HPDE6-E6E7 (cell line): ENCODE data around the gene ZFHX3.

Source experiments
- DNase-seq: peaks from one replicate; pipeline ENCODE4 v3.0.0; 2011; ENCODE audit warnings: missing footprints; ENCODE audit errors: extremely low spot score

ZFHX3 gene

DNA sequence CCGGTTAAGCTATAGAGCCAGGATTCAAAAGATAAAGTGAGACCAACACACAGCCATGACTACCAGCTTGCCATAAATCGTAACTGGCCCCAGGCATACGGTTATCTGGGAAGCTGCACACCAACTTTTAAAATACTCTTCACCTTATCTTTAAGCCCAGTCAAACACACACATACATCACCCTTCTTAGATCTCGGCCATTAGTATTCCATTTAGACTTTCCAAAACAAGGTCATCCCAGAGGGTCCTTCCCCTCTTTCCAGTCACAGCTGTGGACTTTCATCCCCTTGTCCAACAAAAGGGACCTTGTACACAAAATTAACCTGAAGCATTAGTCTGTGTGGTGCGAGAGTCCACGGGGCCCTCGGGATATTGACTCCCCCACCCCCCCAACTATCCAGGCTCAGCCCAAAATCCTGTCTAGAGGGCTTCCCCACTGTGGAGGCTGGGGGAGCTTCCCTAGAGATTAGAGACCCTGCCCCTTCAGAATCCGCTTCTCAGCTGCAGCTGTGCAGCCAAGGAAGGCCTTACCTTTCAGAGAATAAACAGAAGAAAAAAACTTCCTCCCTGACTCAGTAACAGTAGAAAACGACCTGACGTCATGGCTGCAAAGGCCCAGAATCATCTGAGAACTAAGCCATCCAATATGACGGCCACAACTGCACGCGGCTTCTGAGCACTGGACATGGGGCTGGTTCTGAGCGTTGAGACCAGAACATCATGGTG is 9.9 kb downstream of the ZFHX3 start:
- no peak for DNase-seq

GRCh38 chr16:73037331-73037745 is 10.6 kb downstream of the ZFHX3 start:
- no peak for DNase-seq

DNA sequence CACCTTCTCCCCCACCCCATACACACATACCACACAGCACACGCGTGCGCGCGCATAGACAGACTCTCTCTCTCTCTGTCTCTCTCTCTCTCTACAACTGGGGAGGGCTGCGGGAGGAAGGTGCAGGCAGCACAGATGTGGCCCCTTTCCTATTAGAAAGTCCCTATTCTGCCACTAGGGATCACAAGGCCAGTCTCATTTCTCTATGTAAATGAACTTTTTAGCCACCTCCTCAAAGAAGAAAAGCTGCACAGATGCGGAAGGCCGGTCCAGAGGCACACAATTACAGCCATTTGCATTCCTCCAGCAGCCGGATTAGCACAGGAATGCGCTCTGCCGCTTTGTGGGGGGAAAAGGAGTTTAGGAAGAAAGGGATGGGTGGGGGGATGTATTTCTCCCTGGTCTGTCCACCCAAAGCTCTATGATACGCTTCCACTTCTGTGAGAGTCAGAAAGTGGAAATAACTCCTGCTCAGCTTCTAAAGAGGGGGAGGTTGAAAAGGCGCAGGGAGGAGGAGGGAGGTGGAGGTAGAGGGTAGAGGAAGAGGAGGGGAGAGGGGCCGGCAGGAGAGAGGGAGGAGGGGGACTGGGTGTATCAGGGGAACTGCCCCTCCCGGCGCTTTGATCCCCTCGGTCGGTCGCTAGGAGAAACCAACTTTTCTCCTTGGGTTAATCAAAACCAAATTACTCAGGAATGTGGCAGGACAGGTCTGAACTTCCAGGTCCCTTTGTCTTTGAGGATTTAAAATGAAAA is 11.7 kb downstream of the ZFHX3 start:
- DNase-seq = no peak

- no peak for DNase-seq
Observed at GRCh38 chr16:73034374-73034773, 13.6 kb downstream of the ZFHX3 start.

DNA sequence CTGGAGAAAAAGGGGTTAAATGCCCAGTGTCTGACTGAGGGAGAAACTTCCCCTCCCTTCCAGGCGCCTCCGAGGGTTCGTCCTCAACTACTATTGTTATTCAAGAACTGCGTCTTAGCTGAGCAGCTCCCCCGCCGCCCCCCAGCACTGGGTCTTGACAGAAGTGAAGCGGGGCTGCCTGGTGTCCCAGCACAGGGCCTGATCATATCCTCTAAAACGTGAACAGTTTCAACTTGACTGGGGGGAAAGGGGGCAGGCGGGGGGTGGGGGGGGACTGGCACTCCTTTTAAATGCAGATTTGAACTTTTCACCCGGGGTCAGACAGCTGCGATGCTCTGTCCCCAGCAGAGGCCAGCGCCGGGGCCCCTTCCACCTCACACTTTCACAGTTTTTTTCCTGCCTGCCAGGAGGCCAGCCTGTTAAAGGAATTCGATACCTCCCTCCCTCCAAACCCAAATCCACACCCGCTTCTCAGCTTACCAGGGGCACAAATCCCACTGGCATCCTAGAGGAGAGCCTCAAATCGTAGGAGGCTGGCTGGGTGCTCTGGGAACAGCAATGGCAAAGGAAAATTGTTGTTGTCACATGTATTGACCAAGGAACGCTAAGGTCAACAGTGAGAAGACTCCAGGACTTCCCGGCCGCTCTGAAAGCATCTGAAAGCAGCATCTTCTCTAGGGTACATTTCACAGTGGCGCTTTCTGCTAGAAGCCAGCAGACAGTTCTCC is 14.5 kb downstream of the ZFHX3 start:
- DNase-seq = no peak

DNA sequence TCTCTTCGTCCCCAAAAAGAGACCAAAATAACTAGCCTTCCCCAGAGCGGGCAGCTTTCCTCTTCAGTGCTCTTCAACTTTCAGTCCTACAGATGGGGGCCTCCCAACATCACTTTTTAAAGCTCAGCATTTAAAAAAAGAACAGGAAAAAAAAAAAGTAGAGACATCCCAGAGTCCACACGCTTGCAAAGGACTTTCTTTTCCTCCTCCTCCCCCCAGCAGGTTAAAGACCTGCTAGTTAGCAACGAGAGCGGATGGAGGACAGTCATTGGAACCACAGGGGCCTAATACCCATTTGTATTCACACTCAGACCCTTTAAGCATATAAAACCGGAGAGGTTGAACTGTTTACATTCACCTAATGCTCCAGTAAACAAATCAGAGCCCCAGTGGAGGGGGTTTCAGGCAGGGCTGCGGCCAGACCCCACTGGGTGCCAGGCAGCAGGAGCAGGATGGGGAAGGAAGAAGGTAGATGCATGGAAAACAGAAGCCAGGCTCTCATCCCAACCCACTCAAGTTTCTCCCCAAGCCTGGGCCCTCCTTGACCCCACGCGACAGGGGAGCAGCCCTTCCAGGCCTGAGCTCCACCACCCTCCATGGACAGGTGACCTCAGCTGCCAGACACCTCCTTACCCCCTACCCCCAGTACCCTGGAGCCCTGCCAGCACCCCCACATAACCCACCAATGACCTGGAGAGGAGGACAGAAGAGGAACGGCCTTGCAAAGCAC is 15.2 kb downstream of the ZFHX3 start:
- DNase-seq = no peak

DNA sequence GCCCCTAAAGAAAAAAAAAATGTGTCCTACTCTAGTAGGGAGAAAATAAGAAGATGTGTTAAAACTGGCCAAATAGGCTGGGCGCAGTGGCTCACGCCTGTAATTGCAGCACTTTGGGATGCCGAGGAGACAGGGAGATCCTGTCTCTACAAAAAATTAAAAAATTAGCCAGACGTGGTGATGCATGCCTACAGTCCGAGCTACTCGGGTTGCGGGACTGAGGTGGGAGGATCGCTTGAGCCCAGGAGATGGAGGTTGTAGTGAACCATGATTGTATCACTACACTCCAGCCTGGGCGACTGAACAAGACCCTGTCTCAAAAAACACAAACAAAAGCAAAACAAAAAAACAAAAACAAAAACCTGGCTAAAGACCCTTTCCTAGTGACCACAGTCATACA is 15.9 kb downstream of the ZFHX3 start:
- DNase-seq = no peak

DNA sequence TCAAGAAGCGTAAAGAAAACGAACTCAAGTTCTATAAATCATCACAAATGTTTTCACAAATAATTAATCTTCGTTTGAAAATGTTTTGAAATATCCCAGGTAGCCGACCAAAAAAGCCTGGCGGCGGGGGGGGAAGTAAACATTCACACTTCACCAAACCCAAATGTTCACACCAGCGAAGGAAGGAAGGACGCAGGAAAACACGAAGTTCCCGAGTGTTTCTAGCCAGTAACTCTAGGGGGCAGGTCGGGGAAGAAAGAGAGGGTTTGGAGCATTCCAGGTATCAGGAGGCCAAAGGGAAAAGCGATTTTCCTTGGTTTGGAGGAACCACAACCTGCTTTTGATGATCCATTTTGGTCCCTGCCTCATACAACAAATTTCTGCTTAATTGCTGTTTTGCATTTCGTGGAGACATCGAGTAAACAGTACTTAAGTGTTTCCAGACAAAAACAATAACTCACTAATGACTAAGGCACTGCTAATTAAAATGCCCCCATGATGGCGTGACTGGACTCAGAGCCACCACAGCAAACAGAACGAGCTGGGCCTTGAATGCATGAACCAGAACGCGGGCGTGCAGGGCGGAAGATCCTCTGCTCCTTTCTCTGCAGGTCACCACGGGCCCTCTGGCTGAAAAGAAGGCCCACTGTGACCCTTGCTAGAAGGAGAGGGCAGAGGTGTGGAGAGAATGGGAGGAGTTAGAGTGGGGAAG is 16.6 kb downstream of the ZFHX3 start:
- DNase-seq = no peak

DNA sequence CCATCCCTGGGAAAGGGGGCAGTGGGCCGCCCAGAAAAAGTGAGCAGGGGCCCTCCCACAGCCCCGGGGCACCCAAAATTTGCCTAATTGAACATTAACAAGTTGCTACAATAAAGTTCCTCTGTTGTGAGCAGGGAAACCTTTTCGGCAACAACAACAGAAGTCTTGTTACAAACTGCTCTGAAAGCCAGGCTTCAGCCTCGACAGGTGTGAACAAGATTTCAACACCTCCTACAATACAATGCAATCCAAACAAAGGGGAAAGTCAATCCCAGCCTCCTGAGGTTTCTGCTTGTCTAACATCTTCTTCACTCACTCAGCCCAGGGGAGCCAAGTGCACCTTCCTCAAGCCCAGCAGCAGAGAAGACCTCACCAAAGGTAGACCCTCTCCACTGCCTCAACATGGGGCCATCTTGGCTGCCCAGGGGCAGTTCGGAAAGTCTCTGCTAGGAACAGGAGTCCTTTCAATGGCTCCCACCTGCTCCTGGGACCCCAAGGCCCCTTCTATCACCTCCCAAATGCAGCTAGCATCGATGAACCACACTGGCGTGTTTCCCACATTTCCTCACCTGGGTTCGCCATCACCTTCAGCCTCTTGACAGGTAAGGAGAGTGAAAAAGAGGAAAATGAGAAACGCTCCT is 19.1 kb downstream of the ZFHX3 start:
- DNase-seq = no peak

DNA sequence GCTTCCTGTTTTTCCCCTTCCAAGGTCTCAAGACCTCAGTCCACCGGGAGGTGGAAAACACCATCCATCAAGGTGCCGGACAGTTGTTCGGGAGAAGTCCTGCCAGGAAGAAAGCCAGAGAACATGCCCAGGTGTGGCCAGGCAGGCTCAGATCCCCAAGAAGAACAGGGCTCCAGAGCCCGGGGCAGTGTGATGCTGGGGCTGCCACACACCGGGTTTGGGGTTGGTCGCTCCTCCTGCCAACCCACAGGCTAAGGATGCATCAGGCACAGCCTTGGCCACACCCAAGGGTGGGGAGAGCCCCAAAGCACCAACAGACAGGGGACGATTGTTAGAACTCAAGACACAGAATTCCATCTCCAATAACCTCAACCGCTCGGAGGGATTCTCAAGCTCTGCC is 19.7 kb downstream of the ZFHX3 start:
- no peak for DNase-seq

- DNase-seq = no peak
Observed at GRCh38 chr16:73027685-73028111, 20.2 kb downstream of the ZFHX3 start.

DNA sequence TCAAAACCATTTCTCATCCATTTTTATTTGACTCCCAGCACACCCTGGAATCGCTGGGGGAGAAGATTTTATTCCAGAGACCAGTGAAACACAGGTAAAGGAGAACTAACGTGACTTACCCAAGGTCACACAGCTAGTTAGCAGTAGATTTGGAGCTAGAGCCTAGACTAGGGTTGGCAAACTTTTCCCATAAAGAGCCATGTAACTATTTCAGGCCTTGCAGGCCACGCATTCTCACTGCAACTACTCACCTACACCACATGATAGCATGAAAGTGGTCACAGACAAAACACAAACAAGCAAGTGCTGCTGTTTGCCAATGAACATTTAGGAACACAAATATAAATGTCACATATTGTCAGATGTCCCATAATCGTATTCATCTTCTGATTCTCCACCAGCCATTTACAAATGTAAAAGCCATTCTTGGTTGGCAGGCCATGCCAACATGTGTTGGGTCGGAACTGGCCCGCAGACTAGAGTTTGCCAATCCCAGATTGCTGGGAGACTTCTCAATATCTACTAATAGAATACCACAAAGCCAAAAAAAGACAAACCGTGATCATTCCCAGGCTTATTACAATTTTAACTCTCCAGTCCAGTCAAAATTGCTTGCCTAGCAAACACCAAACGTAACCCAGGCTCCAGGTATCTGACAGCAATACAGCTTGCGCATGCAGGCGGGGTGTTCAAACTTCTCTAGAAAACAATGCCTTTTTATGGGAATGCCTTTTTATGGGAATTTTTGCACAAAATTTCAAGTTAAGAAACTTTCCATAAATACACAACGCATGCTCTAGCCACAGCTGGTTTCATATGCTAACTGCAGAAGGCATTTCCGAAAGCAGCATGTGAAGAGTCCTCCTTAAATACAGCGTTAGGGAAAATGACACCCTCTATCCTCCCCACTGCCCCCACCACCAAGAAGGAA is 20.9 kb downstream of the ZFHX3 start:
- DNase-seq = no peak

GRCh38 chr16:73025856-73026210 is 22.1 kb downstream of the ZFHX3 start:
- no peak for DNase-seq

GRCh38 chr16:73025151-73025855 is 22.6 kb downstream of the ZFHX3 start:
- DNase-seq = no peak

- DNase-seq = no peak
Observed at GRCh38 chr16:73024571-73025105, 23.3 kb downstream of the ZFHX3 start.

DNA sequence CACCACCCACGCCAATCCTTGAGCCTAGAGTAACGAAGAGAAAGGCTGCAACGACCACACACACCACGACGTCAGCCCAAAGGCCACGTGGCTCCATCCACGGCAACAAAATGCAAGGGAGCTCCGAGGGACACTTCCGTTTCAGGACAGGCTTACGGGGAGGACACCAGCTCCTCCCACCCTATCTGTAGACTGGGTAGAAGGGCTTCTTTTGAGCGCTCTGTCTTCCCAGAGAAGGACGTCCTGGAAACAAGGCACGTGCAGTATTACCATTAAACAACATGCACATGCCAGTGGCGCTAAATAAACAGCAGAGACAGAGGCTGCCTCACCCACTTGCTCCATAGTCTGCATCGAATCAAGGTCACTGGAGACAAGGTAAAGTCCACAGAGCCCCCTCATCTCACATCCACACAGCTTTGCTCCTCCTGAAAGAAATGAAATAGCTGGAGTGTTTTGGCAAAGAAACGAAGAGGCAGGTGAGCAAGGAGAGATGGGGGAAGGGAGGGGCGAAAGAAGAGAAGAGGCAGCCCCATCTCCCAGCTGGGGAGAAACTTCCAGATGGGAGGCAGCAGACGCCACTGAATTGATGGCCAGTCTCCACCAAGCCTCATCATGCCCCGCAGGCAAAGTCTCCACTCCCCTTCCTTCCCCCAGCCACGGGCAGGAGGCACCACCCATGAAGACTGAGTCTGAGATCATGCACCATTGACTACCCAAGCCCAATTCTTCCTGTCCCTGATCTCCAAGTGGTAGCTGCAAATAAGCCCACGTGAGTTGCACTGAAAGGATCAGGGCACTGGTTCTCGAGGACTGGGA is 24.0 kb downstream of the ZFHX3 start:
- no peak for DNase-seq

DNA sequence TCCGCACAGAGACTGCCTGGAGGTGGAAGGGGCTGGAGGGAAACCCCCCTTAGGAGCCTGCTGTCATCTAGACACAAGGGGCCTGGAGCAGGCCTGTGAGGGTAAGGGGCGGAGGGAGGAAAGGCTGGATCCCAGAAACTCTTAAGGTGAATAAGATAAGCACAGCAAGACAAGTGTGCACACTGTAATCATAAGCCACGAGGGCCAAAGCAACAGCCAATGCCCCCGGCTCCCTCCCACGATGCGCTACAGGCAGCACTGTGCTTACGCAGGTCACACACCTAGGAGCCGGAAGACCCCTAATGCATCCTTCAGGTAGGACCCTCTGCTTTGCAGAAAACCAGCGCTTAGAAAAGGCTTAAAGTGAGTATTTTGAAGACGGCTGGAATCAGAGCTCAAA is 24.6 kb downstream of the ZFHX3 start:
- DNase-seq = no peak

DNA sequence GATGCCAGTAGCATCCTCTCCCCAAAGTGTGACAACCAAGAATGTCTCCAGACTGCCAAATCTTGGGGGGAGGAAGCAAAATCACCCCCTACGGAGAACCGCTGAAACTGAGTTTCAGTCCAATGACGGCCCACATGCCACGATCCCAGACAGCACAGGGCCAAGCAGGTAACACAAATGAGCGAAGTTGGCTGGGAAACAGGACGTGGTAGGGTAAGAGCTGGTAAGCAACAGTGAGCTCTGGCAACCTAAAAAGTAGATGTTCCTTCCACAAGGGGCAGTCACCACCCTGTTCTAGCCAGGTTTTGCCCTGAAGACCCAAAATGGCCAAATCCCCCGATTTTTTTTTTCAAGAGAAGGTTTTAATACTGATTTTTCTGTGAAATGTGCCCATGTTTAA is 25.4 kb downstream of the ZFHX3 start:
- no peak for DNase-seq
